Adipocyte (in vitro differentiated cells): ENCODE results near the gene CNOT6L.

Experiments
- DNase-seq: peaks from one replicate; pipeline ENCODE4 v3.0.0-alpha.2; 2015; ENCODE audit warnings: low read depth
- H3K27me3 ChIP-seq: replicated peaks from 2 replicates; pipeline ENCODE4 v1.7.0; 2013; ENCODE audit warnings: mild to moderate bottlenecking, low read length, moderate library complexity; ENCODE audit not compliant: control insufficient read depth, insufficient read depth
- H3K36me3 ChIP-seq: 2 replicates; pipeline ENCODE4 v1.7.0; 2013; ENCODE audit warnings: low read length, mild to moderate bottlenecking, moderate library complexity; ENCODE audit not compliant: control insufficient read depth, insufficient read depth, severe bottlenecking
- H3K4me1 ChIP-seq: 2 replicates; pipeline ENCODE4 v1.7.0; 2013; ENCODE audit warnings: mild to moderate bottlenecking, low read length, moderate library complexity; ENCODE audit not compliant: control insufficient read depth, insufficient read depth
- H3K4me3 ChIP-seq: 2 replicates; pipeline ENCODE4 v1.7.0; 2013; ENCODE audit warnings: mild to moderate bottlenecking, low read length, moderate library complexity
- H3K9ac ChIP-seq: 2 replicates; pipeline ENCODE4 v1.7.0; 2013; ENCODE audit warnings: mild to moderate bottlenecking, low read length, moderate library complexity
- H3K9me3 ChIP-seq: 2 replicates; pipeline ENCODE4 v1.7.0; 2013; ENCODE audit warnings: mild to moderate bottlenecking, low read length, moderate library complexity; ENCODE audit not compliant: control insufficient read depth

The CNOT6L gene

DNA sequence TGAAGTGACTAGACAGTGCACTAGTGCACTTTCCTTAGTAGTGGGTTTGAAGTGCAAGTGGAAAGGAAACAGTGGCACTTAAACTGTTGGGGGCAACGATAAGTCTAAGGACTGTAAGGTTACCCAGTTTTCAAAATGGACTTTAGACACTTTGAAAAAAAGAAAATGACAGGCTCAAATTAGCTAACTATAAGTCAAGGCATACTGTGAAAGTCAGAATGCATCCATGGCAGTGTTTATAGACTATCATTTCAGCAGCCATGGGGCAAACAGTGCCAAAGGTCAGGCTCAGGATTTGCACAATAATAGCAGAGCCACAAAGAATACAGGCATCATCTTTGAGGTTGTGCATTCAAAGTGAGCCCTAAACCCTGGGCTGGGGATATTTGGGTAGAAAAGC is 109.1 kb downstream of the CNOT6L start:
- no peaks in the 10 kb centered on the region for H3K9me3 ChIP-seq
- no peak overlapping the region for H3K4me3 ChIP-seq
- H3K36me3 ChIP-seq = no peaks in the 10 kb centered on the region
- H3K27me3 ChIP-seq = no peaks in the 10 kb centered on the region
- no peak for DNase-seq
- no peaks in the 10 kb centered on the region for H3K4me1 ChIP-seq
- no peak overlapping the region for H3K9ac ChIP-seq

DNA sequence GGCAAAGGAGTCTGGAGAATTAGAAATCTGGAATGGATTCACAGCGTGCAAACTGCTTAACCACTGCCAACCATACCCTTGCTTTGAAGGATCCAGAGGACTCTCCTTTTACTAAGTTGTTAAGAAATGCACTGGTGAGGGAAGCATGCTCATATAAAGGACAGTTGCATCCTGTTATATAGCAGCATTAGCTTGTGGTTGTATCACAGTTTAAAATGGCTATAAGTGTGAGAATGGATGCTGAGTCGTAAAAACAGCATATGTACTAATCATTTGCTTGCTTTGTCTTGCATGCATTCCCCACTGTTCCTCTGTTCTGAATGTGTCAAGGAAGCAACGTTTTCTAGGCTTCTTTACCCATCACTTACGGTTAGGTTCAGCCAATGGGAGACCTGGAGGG is 112.5 kb downstream of the CNOT6L start:
- H3K9me3 ChIP-seq = no peaks in the 10 kb centered on the region
- H3K9ac ChIP-seq = no peak overlapping the region
- H3K4me3 ChIP-seq = no peak overlapping the region
- no peaks in the 10 kb centered on the region for H3K27me3 ChIP-seq
- no peaks in the 10 kb centered on the region for H3K36me3 ChIP-seq
- no peak for DNase-seq
- no peaks in the 10 kb centered on the region for H3K4me1 ChIP-seq

DNA sequence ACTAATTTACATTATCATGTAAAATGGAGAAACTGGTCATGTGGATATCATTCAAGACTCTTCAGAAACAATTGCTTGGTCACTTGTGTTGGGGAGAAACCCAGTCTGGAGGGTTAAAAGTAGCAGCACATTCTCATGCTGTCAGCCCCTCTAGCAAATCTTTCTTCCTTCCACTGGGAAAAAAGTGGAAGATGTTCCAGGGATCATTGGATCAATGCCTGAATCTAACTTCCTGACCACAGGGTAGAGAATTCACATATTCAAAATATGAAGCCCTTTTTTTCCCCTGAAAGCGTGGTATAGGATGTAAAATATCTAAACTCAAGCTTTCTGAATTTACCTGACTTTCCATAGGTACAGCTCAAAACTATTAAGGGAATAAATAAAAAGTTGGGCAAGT is 115.5 kb downstream of the CNOT6L start:
- Histone ChIP-seq H3K9ac (no peak overlapping the region), H3K27me3 (no peaks in the 10 kb centered on the region), H3K4me3 (no peak overlapping the region), H3K36me3 (no peaks in the 10 kb centered on the region), H3K4me1 (peaks cover 8% of the 10 kb centered on the region), H3K9me3 (no peaks in the 10 kb centered on the region)
- no peak for DNase-seq

DNA sequence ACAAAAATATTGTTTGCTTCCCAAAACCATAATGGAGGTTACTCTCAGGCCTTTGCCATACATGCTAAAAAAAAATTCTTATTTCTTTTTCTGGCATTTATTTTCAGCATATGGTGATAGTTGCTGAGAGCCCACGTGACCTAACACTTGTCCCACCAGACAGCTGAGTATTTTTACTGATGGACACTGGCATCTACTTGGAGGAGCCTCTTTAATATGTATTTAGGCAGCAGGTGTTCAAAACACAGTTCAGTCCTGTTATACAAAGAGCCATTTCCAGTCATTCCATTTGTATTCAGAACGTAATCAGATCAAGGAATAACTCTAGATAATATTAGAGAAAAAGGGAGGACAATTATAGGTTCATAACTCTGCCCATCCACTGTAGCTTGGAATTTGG is 118.0 kb downstream of the CNOT6L start:
- Histone ChIP-seq H3K4me1 (peaks cover 20% of the 10 kb centered on the region), H3K4me3 (no peak overlapping the region), H3K9ac (no peak overlapping the region), H3K27me3 (no peaks in the 10 kb centered on the region), H3K9me3 (no peaks in the 10 kb centered on the region), H3K36me3 (no peaks in the 10 kb centered on the region)
- DNase-seq = no peak

DNA sequence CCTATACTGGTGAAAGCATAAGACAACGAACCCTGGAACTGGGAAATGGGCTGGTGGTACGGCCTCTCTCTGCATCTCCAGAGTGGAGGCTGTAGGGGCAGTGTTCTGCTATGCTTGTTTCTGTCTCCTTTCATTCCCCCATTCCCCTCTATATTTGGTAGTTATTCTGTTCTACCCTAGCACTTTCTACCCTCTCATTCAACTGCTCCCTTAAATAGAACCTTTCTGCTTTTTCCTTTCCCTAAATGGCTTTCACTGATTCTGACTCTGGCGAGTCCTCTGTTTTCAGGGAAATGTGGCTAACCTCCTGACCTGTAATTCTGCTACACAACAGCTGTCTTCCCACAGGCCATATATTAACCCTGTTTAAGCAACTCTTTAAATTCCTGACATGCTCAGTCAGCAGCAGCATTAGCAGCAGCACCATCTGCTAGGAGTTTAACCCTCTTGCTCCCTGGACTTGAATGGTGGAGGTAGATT is 119.4 kb downstream of the CNOT6L start:
- DNase-seq = peak; percentile 77
- Histone ChIP-seq H3K9me3 (no peaks in the 10 kb centered on the region), H3K36me3 (no peaks in the 10 kb centered on the region), H3K9ac (no peak overlapping the region), H3K4me1 (peaks cover 27% of the 10 kb centered on the region), H3K27me3 (no peaks in the 10 kb centered on the region), H3K4me3 (no peak overlapping the region)

DNA sequence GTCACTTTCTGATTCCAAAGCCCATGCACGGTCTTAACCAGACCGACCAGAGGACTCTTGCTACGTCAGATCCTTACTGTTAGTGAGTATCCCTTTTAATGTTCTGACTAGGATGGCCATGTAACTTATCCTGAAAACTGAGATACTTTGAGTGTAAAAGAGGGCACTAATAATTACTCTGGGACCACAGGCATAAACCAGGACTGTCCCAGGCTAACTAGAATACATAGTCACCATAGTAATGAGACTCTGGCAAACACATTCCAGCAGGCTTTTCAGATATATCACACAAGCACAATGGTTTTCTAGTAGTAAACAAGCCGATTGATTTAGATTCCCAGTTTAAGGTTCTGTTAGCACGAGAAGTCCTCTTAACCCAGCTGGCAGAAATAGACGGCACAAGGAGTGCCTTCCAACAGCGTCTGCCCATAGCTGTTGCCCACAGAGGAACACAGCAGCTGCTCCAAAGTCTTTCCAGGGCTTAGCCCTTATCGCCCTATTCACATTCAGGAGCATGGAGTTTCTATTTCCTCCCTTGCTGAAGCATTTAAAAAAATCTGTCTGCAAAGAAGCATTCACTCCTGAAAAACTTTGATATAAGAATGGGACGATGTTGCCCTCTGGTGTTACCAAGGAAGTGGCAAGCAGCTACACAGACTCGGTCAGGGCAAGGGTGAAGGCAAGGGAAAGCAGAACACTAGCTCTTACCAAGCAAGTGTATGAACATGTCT is 121.1 kb downstream of the CNOT6L start:
- H3K4me1 ChIP-seq = peaks cover 27% of the 10 kb centered on the region
- H3K4me3 ChIP-seq = peak overlapping the region; percentile 60
- DNase-seq = peak; percentile 59
- peak overlapping the region; percentile 51 for H3K9ac ChIP-seq
- H3K36me3 ChIP-seq = no peaks in the 10 kb centered on the region
- no peaks in the 10 kb centered on the region for H3K9me3 ChIP-seq
- no peaks in the 10 kb centered on the region for H3K27me3 ChIP-seq

DNA sequence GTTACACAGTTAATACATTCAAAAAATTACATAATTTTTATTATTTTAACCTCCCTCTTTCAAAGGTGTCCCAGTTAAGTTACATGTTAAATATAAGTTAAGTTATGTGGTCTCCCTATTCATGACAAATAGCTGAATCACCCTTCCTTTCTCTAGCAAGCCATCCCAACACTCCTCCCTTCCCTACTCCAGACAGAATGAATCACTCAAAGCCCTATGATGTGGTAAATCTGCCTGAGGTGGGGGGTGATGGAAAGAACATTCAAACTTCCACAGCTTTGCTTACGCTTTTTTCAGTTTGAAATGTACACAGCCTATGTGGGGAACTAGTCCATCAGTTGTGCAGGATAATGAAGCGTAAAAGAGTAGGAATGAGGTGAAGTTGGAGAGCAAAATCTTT is 123.4 kb downstream of the CNOT6L start:
- Histone ChIP-seq H3K4me1 (peaks cover 27% of the 10 kb centered on the region), H3K4me3 (no peak overlapping the region), H3K9ac (no peak overlapping the region), H3K36me3 (no peaks in the 10 kb centered on the region), H3K27me3 (no peaks in the 10 kb centered on the region), H3K9me3 (no peaks in the 10 kb centered on the region)
- DNase-seq = peak; percentile 87

DNA sequence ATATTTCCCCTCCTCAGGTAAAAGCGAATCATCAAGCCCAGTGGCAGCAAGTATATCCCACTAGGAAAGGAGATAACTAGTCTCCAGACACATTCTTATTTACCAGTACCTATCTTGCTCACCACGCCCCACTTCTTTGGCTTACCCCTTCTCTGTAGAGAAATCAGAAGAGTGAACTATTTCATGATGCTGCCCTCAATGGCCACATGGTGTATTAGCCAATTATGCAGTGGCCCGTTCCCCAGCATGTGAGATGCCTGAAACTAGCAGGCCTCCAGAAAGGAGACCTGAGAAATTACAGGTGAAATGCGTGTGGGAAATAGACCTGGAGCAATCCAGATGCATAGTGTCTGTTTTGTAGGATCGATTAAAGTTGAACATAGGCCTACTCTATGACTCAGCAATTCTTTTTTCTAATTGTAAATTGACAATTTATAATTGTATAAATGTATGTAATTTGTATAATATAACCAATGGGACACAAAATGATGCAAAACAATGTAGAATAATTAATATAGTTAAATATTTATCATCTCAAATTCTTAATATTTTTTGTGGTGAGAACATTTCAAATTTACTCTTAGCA is 126.2 kb downstream of the CNOT6L start:
- DNase-seq = no peak
- Histone ChIP-seq H3K27me3 (no peaks in the 10 kb centered on the region), H3K4me3 (no peak overlapping the region), H3K36me3 (no peaks in the 10 kb centered on the region), H3K4me1 (peaks cover 16% of the 10 kb centered on the region), H3K9me3 (no peaks in the 10 kb centered on the region), H3K9ac (no peak overlapping the region)

DNA sequence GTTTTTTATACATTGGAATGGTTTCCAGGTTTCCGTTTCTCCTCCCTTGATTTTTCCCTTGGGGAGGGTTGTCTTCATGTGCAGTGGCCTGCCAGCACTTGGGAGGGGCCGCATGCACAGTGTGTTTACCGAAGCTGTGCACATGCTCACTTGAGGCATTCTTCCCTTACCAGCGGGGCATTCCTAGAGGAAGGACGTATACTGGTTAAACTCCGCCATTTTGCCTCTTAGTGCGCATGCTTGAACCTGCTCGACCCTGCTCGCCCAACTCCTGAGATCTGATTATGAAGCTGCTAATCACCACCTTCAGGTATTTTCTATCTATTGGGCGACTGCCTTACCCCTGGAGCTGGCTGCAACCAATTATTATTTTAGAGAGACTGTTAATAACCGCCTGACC is 137.4 kb downstream of the CNOT6L start:
- no peaks in the 10 kb centered on the region for H3K4me1 ChIP-seq
- no peak overlapping the region for H3K9ac ChIP-seq
- DNase-seq = no peak
- no peaks in the 10 kb centered on the region for H3K36me3 ChIP-seq
- H3K9me3 ChIP-seq = no peaks in the 10 kb centered on the region
- peaks cover 3% of the 10 kb centered on the region for H3K27me3 ChIP-seq
- no peak overlapping the region for H3K4me3 ChIP-seq

DNA sequence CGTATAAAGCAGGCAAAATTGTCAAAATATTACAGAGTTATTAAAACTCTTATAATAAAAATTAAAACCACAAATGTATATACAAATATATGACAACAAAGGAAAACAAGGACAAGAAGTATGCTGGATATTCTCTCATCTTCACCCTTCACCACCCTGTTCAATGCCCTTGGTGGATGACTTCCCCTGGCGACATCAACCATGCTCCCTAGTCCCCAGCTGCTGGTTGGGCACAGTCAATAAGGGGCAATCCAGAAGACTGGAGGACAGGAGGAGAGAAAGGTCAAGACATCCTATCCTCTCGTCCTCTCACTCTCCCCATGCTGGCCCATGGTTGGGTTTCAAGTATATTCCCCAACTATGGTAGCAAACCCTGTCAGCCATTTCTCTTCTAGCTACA is 142.3 kb downstream of the CNOT6L start:
- DNase-seq = no peak
- no peaks in the 10 kb centered on the region for H3K9me3 ChIP-seq

DNA sequence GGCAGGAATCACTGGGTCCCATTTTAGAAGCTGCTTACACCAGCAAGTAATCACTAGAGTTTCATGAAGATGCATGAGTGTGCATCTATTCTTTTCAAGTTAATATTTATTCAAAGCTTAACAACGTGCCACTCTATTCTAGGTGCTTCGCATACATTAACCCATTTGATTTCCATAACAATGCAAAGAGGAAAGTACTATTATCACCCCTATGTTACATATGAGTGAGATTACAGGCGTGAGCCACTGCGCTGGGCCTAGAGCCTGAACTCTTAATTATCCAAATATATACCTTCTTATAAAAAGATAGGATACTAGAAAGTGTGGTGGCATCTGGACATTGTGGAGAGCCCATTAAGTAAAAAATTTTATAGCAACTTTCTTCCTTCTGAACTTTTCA is 148.1 kb downstream of the CNOT6L start:
- Histone ChIP-seq H3K27me3 (peaks cover 4% of the 10 kb centered on the region), H3K4me3 (no peak overlapping the region), H3K36me3 (no peaks in the 10 kb centered on the region), H3K9ac (no peak overlapping the region), H3K4me1 (no peaks in the 10 kb centered on the region), H3K9me3 (no peaks in the 10 kb centered on the region)
- no peak for DNase-seq

More for the DNA sequence above, 142.3 kb downstream of the CNOT6L start:
- H3K9ac ChIP-seq = no peak overlapping the region
- no peaks in the 10 kb centered on the region for H3K36me3 ChIP-seq
- no peak overlapping the region for H3K4me3 ChIP-seq
- H3K27me3 ChIP-seq = peaks cover 3% of the 10 kb centered on the region
- no peaks in the 10 kb centered on the region for H3K4me1 ChIP-seq
